Natural killer cell (primary cell): ENCODE measurements around the gene ZNF185. TPM values are rescaled to one million over a fixed set of nuclear protein-coding genes. Genes with fewer than 3 reads are reported as not detected.

ENCODE experiments used
- ATAC-seq, 3 donors: fragments of 150-1000 bp in 2 of 3; fragments of 200-7000 bp in 1 of 3; cut with Tn5 transposase; 1 replicate in 1 of 3; 2 replicates in 2 of 3; pipeline ENCODE4 v1.10.0; 2021; ENCODE audit warnings: mild to moderate bottlenecking in 2 of 3, moderate library complexity in 2 of 3
- DNase-seq, 2 donors: peaks; one replicate each; pipeline versions ENCODE4 v3.0.0 to v3.0.0-alpha.2; 2013 to 2021; ENCODE audit warnings: mixed read lengths in 1 of 2
- H3K27ac ChIP-seq: one replicate; pipeline ENCODE4 v1.5.1; 2013; ENCODE audit warnings: mild to moderate bottlenecking, low read length
- H3K27me3 ChIP-seq: one replicate; pipeline ENCODE4 v1.6.1; 2013; ENCODE audit warnings: low read length; ENCODE audit not compliant: control insufficient read depth, insufficient read depth
- H3K36me3 ChIP-seq: one replicate; pipeline ENCODE4 v1.6.1; 2013; ENCODE audit warnings: low read length; ENCODE audit not compliant: control insufficient read depth, insufficient read depth
- H3K4me1 ChIP-seq: one replicate; pipeline ENCODE4 v1.6.1; 2013; ENCODE audit warnings: low read length; ENCODE audit not compliant: control insufficient read depth, insufficient read depth
- H3K4me3 ChIP-seq: one replicate; pipeline ENCODE4 v1.5.1; 2013; ENCODE audit warnings: low read length
- H3K9me3 ChIP-seq: one replicate; pipeline ENCODE4 v1.6.1; 2013; ENCODE audit warnings: low read length; ENCODE audit not compliant: control insufficient read depth, insufficient read depth
- H3K27ac Mint-ChIP-seq, 2 donors: one replicate each; pipeline ENCODE4 v1.8.0; 2022; ENCODE audit warnings: mild to moderate bottlenecking in 2 of 2, mixed read lengths in 2 of 2, moderate library complexity in 1 of 2
- H3K27me3 Mint-ChIP-seq, 2 donors: one replicate each; pipeline ENCODE4 v1.8.0; 2022; ENCODE audit warnings: low read depth in 2 of 2, mixed read lengths in 2 of 2
- H3K36me3 Mint-ChIP-seq: one replicate; pipeline ENCODE4 v1.8.0; 2022; ENCODE audit warnings: mixed read lengths
- H3K4me1 Mint-ChIP-seq, 2 donors: one replicate each; pipeline ENCODE4 v1.8.0; 2022; ENCODE audit warnings: mixed read lengths in 2 of 2
- H3K4me3 Mint-ChIP-seq: one replicate; pipeline ENCODE4 v1.8.0; 2022; ENCODE audit warnings: mild to moderate bottlenecking, moderate library complexity, mixed read lengths
- H3K9me3 Mint-ChIP-seq, 2 donors: one replicate each; pipeline ENCODE4 v1.8.0; 2022; ENCODE audit warnings: mixed read lengths in 2 of 2
- WGBS: methylation state at CpG from one replicate; pipeline ENCODE4 v1.1.7; 2013; ENCODE audit warnings: missing lambda C conversion rate; ENCODE audit not compliant: insufficient coverage; 5-methylcytosine and 5-hydroxymethylcytosine counted together
- intact Hi-C: fragments of 100-400 bp; cut with micrococcal nuclease; formaldehyde crosslinking; loops from one replicate; pipeline ENCODE4 v1.14.2; 2022
- total RNA-seq, 4 donors: library from RNA; stranded (reverse); fragments of 120-200 nt in 1 of 4; gene quantifications; one replicate each; pipeline versions ENCODE4 v1.2.3 to v1.2.4, GENCODE V29; 2013 to 2022
- TF ChIP-seq, protein P1 (sequence below): fragments of 200-600 bp; IDR thresholded peaks from one replicate; pipeline ENCODE4 v1.8.0; 2022; ENCODE audit warnings: antibody characterized with exemption

ZNF185 gene
- total RNA-seq, 3 donors from 2014 or later (not counting 1 experiment from before 2014, with no cell fraction given), result 1.9 to 12.4 (median 6.5) TPM

DNA sequence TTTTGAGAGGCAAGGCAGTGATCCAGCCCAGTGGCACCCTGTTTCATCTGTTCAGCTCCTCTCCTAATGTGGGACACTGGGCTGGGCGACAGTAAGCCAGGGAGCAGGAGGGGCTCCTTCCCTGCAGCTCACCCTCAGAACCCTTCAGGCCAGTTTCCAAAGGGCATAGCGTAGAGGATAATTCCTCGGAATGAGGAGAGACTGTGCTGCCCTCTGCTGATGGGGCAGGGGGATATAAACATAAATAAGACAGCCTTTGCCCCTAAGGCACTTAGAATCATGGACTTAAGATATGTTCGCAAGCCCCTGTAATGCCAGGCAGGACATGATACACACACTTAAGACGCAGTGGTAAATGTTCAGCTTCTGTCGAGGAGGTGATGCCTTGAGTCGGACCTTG lies 27.9 kb upstream of the ZNF185 start:
- Histone ChIP-seq H3K36me3 (peaks cover 10% of the 10 kb centered on the region), H3K4me3 (no peak overlapping the region), H3K4me1 (peaks cover 17% of the 10 kb centered on the region), H3K27me3 (no peaks in the 10 kb centered on the region), H3K9me3 (no peaks in the 10 kb centered on the region), H3K27ac (no peak overlapping the region)
- DNase-seq, result no peak
- Mint-ChIP-seq H3K4me1 (peaks cover 18 to 20% of the 10 kb centered on the region in 2 donors), H3K36me3 (no peaks in the 10 kb centered on the region), H3K4me3 (no peak overlapping the region), H3K27ac (no peak overlapping the region), H3K9me3 (no peaks in the 10 kb centered on the region), H3K27me3 (no peaks in the 10 kb centered on the region)
- TF ChIP-seq, protein P1, sequence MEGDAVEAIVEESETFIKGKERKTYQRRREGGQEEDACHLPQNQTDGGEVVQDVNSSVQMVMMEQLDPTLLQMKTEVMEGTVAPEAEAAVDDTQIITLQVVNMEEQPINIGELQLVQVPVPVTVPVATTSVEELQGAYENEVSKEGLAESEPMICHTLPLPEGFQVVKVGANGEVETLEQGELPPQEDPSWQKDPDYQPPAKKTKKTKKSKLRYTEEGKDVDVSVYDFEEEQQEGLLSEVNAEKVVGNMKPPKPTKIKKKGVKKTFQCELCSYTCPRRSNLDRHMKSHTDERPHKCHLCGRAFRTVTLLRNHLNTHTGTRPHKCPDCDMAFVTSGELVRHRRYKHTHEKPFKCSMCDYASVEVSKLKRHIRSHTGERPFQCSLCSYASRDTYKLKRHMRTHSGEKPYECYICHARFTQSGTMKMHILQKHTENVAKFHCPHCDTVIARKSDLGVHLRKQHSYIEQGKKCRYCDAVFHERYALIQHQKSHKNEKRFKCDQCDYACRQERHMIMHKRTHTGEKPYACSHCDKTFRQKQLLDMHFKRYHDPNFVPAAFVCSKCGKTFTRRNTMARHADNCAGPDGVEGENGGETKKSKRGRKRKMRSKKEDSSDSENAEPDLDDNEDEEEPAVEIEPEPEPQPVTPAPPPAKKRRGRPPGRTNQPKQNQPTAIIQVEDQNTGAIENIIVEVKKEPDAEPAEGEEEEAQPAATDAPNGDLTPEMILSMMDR, result no peak
- no peak for ATAC-seq
- 94% methylated on average over 7 of the region's 7 CpGs for WGBS
- intact Hi-C loops, result no loop called here

DNA sequence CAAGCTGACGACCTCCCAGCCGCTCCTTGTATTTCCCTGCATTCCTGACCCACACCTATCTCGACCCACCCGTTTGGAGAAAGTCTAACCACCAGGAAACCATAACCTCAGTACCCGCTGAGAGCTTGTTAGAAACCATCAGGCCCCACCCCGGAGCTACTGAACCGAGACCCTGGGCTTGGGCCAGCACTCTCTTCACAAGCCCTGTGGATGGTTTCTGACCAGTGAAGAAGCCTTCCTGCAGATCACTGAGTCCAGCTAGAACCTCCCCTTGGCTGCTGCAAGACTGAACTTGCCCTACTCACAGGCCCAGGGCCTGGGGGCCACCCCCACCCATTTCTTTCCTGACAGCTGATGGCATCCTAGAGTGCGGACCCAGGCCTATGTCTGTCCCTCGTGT lies 26.6 kb upstream of the ZNF185 start:
- Histone ChIP-seq H3K36me3 (peaks cover 7% of the 10 kb centered on the region), H3K4me1 (peaks cover 17% of the 10 kb centered on the region), H3K9me3 (no peaks in the 10 kb centered on the region), H3K27me3 (no peaks in the 10 kb centered on the region), H3K4me3 (no peak overlapping the region), H3K27ac (no peak overlapping the region)
- Mint-ChIP-seq H3K4me1 (peaks cover 18 to 21% of the 10 kb centered on the region in 2 donors), H3K27ac (peak overlapping the region in 1 of 2 donors; percentile 79), H3K9me3 (no peaks in the 10 kb centered on the region), H3K4me3 (no peak overlapping the region), H3K36me3 (no peaks in the 10 kb centered on the region), H3K27me3 (no peaks in the 10 kb centered on the region)
- 92% methylated on average over 8 of the region's 9 CpGs for WGBS
- ATAC-seq (no peak), DNase-seq (no peak)
- intact Hi-C loops, result no loop called here
- TF ChIP-seq, protein P1, result no peak

DNA sequence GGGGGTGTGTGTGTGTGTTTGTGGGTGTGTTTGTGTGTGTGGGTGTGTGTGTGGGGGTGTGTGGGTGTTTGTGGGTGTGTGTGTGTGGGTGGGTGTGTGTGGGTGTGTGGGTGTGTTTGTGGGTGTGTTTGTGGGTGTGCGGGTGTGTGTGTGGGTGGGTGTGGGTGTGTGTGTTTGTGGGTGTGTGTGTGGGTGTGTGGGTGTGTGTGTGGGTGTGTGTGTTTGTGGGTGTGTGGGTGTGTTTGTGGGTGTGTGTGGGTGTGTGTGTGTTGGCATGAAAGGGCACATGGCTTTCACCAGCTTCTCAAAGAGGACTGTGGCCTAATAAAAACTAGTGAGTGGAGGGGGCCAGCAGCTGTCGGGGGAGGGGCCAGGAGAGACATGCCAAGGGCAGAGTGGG lies 25.3 kb upstream of the ZNF185 start:
- WGBS, result 100% methylated on average over 1 of the region's 2 CpGs
- Histone ChIP-seq H3K4me3 (no peak overlapping the region), H3K27ac (no peak overlapping the region), H3K27me3 (no peaks in the 10 kb centered on the region), H3K36me3 (peaks cover 4% of the 10 kb centered on the region), H3K9me3 (no peaks in the 10 kb centered on the region), H3K4me1 (peaks cover 17% of the 10 kb centered on the region)
- peak in 1 of 3 donors; percentile 44 for ATAC-seq
- no peak for DNase-seq
- Mint-ChIP-seq H3K4me3 (peak overlapping the region; percentile 49), H3K27ac (peak overlapping the region in 1 of 2 donors; percentile 79), H3K36me3 (no peaks in the 10 kb centered on the region), H3K4me1 (peaks cover 18 to 21% of the 10 kb centered on the region in 2 donors), H3K27me3 (no peaks in the 10 kb centered on the region), H3K9me3 (no peaks in the 10 kb centered on the region)
- TF ChIP-seq, protein P1, result no peak
- intact Hi-C loops, result no loop called here

DNA sequence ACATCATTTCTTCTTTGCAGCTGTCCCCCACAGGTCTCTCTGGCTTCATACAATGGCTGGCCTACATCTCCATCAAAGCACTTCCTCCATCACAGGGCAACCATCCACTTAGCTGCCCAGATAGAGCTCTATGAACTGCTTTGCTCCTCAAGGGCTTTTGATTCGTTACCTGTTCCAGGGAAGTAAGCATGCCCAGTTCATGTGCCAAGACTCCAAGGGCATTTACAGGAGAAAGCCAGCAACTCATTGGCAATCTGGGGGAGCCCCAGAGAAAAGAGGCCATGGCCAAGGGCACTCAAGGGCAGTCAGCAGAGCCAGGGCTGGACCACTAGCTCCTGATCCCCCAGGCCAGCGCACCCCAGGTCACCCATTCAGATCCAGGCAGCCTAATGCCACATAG lies 24.5 kb upstream of the ZNF185 start:
- peaks cover 18 to 21% of the 10 kb centered on the region in 2 donors for H3K4me1 Mint-ChIP-seq
- Histone ChIP-seq H3K27me3 (no peaks in the 10 kb centered on the region), H3K9me3 (no peaks in the 10 kb centered on the region), H3K27ac (no peak overlapping the region), H3K4me3 (no peak overlapping the region), H3K36me3 (peaks cover 2% of the 10 kb centered on the region), H3K4me1 (peaks cover 17% of the 10 kb centered on the region)
- no peaks in the 10 kb centered on the region for H3K9me3 Mint-ChIP-seq
- peak overlapping the region; percentile 4 to 77 for H3K27ac Mint-ChIP-seq
- intact Hi-C loops, result no loop called here
- no peaks in the 10 kb centered on the region for H3K36me3 Mint-ChIP-seq
- H3K4me3 Mint-ChIP-seq, result peak overlapping the region; percentile 26
- DNase-seq (no peak), ATAC-seq (no peak)
- WGBS, result 97% methylated on average over 2 of the region's 2 CpGs
- H3K27me3 Mint-ChIP-seq, result no peaks in the 10 kb centered on the region
- TF ChIP-seq, protein P1, result no peak
